ENCODE measurements around the gene WDR3.

WDR3 gene

DNA sequence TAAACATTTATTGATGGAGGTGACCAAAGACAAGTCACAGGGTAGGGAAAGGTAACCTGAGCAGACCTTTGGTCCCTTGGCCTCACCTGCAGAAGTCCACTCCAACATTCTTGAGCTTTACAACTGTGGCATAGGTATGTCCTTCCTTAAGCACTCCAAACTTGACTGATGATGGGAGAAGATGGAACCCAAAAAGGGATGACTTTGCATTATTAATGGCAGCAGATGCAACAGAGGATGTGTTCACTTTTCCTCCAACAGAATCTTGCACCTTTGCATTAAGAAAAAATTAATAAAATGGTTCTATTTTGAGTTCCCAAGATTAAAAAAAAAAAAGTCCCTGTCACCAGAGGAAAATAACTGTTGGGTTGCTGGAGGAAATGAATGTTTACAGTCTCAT is 42.2 kb downstream of the WDR3 start:
- Mint-ChIP-seq H3K27ac (no peak overlapping the region), H3K4me1 (ENCODE audit: low read depth) (peaks cover 6% of the 10 kb centered on the region), H3K9me3 (no peaks in the 10 kb centered on the region), H3K27me3 (no peaks in the 10 kb centered on the region), H3K36me3 (ENCODE audit: low read depth) (no peaks in the 10 kb centered on the region), H3K4me3 (no peak overlapping the region)
- intact Hi-C loops (cut with micrococcal nuclease) = no loop called here

DNA sequence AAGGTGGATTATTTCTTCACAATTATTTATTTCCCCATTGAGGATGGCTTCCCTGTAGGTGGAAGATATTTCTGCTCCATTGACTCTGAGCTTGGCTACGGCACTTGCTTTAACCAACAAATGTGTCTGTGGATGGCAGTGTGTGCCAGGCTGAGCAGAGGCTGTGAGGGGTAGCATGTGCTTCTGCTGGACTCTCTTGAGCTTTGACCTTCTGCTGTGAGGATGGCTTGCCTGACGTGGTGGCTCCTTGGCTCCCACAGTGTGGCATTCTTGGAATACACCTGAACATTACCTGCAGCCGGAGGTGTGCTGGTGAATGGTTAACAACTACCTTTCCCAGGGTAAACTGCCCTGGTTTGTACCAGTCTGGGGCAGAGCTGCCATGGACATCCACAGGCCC is 46.8 kb downstream of the WDR3 start:
- intact Hi-C loops (cut with micrococcal nuclease) = no loop called here
- H3K27ac Mint-ChIP-seq = no peak overlapping the region
- no peaks in the 10 kb centered on the region for H3K4me1 Mint-ChIP-seq (ENCODE audit: low read depth)
- H3K27me3 Mint-ChIP-seq = no peaks in the 10 kb centered on the region
- H3K9me3 Mint-ChIP-seq = no peaks in the 10 kb centered on the region
- H3K36me3 Mint-ChIP-seq (ENCODE audit: low read depth) = no peaks in the 10 kb centered on the region
- no peak overlapping the region for H3K4me3 Mint-ChIP-seq

DNA sequence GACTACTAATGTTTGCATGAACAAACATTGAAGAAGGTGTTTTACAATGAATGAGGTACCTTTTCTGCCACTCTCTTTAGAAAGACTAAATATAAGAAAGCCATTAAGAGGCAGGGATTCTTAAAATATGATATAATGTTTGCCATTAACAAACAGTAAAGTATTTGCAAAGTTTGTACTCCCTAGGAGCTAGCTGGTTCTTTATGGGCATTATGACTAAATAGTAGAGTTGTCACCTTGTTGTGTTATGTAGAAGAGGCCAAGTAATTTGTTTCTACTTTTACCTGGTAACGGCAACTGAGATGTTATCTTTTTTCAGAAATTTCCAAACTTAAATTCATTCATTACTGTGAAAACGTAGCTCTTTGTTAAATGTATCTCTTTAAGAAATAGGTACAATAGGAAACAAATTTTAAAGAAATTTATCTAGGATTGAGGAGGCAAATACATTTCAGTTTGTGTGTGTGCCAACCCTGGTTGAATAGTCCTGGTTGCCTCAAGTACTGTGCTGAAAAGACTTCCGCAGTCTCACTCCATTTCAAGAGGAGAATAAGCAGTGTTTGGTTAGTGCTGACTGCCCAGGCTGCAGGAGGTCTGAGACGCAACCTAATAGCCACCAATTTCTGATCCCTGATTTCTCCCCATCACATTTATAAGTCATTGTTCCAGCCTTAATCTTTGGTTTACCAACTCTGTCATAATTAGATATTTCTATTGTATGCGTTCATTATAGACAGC is 52.1 kb downstream of the WDR3 start:
- H3K4me1 Mint-ChIP-seq (ENCODE audit: low read depth) = peaks cover 5% of the 10 kb centered on the region
- H3K27me3 Mint-ChIP-seq = no peaks in the 10 kb centered on the region
- H3K36me3 Mint-ChIP-seq (ENCODE audit: low read depth) = no peaks in the 10 kb centered on the region
- intact Hi-C loops (cut with micrococcal nuclease) = no loop called here
- H3K27ac Mint-ChIP-seq = no peak overlapping the region
- no peaks in the 10 kb centered on the region for H3K9me3 Mint-ChIP-seq
- no peak overlapping the region for H3K4me3 Mint-ChIP-seq

DNA sequence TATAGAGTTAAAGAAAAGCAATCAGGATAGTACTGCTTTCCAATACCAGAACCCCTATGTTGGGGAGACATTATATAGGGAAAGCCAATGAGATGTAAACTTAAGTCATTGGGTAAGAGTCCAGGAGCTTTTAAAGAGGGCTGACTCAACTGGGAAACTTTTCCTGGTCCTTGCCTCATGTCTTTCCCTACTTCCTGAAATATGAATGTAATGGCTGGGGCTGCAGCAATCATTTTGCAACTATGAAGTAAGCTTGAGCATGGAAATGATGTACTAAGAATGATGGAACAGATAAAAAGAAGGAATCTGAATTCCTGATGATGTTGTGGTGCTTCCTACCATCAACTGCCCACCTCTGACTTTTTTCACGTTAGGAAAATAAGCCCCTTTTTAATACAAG is 55.7 kb downstream of the WDR3 start:
- intact Hi-C loops (cut with micrococcal nuclease) = no loop called here
- Mint-ChIP-seq H3K36me3 (ENCODE audit: low read depth) (no peaks in the 10 kb centered on the region), H3K27ac (no peak overlapping the region), H3K27me3 (no peaks in the 10 kb centered on the region), H3K4me1 (ENCODE audit: low read depth) (peaks cover 5% of the 10 kb centered on the region), H3K4me3 (no peak overlapping the region), H3K9me3 (no peaks in the 10 kb centered on the region)

DNA sequence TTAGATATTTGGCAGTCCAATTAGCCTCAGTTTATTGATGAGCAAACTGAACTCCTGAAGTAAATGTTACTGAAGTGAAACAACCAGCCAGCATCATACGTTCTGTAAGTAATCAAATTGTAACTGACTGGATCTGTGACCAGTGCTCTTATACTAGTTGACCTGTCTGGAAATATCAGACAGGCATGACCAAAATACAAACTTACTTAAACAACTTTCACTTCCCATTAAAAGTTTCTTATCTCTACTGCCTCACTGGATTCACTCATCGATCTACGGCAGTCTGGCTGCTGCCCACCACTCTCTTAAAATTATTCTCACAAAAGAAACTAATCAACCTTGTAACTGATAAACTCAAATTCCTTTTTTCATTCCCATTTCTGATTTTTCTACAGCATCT is 56.4 kb downstream of the WDR3 start:
- Mint-ChIP-seq H3K4me1 (ENCODE audit: low read depth) (peaks cover 5% of the 10 kb centered on the region), H3K9me3 (no peaks in the 10 kb centered on the region), H3K4me3 (no peak overlapping the region), H3K27me3 (no peaks in the 10 kb centered on the region), H3K27ac (no peak overlapping the region), H3K36me3 (ENCODE audit: low read depth) (no peaks in the 10 kb centered on the region)
- intact Hi-C loops (cut with micrococcal nuclease) = no loop called here

DNA sequence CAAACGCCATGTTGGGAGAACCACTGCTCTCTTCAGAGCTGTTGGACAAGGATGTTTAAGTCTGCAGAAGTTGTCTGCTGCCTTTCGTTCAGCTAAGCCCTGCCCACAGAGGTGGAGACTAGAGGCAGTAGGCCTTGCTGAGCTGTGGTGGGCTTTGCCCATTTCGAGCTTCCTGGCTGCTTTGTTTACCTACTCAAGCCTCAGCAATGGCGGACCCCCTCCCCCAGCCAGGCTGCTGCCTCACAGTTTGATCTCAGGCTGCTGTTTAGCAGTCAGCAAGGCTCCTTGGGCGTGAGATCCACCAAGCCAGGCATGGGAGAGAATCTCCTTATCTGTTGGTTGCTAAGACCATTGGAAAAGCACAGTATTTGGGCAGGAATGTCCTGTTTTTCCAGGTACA is 74.8 kb downstream of the WDR3 start:
- H3K27ac Mint-ChIP-seq = no peak overlapping the region
- intact Hi-C loops (cut with micrococcal nuclease) = no loop called here
- H3K27me3 Mint-ChIP-seq = no peaks in the 10 kb centered on the region
- peaks cover 42% of the 10 kb centered on the region for H3K9me3 Mint-ChIP-seq
- H3K4me3 Mint-ChIP-seq = no peak overlapping the region
- H3K36me3 Mint-ChIP-seq (ENCODE audit: low read depth) = no peaks in the 10 kb centered on the region
- H3K4me1 Mint-ChIP-seq (ENCODE audit: low read depth) = no peaks in the 10 kb centered on the region

DNA sequence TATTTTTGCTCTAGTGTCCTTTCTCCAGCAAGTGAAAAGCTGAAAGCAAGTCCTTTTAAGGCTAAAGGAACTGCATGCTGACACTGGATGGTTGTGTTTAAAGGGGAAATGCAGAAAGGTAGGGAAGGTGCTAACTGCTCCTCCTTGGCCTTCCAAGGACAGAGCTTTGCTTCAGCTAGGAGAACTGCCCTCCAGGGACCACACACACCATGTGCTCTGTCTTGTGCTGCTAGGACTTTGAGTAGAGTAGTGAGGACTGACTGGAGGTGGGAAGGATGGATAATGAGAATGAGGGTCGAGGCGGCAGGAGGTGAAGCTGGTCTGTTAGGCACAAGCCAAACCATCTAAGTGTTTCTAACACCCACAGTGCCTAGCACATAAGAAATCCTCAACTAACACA is 77.9 kb downstream of the WDR3 start:
- no peak overlapping the region for H3K27ac Mint-ChIP-seq
- H3K4me3 Mint-ChIP-seq = no peak overlapping the region
- no peaks in the 10 kb centered on the region for H3K36me3 Mint-ChIP-seq (ENCODE audit: low read depth)
- no peaks in the 10 kb centered on the region for H3K27me3 Mint-ChIP-seq
- intact Hi-C loops (cut with micrococcal nuclease) = no loop called here
- H3K4me1 Mint-ChIP-seq (ENCODE audit: low read depth) = no peaks in the 10 kb centered on the region
- H3K9me3 Mint-ChIP-seq = peaks cover 23% of the 10 kb centered on the region

DNA sequence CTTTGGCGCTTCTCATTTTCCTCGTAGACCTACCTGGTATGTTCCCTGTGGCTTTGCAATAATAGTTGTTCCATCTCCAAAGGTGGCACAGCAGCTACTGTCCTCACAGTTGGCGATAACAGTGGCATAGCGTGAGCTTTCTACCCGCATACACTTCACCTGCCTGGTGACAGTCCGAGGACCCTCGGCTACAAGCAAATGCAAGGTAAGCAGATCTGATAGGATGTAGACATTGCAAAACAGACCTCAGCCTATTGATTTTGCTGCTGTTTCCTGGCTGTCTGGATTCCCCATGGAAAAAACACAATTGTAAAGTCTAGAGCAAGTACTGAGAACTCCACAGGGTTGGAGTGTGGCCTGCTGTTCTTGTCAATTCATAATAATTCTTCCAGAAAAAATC is 78.5 kb downstream of the WDR3 start:
- Mint-ChIP-seq H3K4me1 (ENCODE audit: low read depth) (no peaks in the 10 kb centered on the region), H3K36me3 (ENCODE audit: low read depth) (no peaks in the 10 kb centered on the region), H3K4me3 (no peak overlapping the region), H3K9me3 (peaks cover 17% of the 10 kb centered on the region), H3K27ac (no peak overlapping the region), H3K27me3 (no peaks in the 10 kb centered on the region)
- intact Hi-C loops (cut with micrococcal nuclease) = no loop called here

DNA sequence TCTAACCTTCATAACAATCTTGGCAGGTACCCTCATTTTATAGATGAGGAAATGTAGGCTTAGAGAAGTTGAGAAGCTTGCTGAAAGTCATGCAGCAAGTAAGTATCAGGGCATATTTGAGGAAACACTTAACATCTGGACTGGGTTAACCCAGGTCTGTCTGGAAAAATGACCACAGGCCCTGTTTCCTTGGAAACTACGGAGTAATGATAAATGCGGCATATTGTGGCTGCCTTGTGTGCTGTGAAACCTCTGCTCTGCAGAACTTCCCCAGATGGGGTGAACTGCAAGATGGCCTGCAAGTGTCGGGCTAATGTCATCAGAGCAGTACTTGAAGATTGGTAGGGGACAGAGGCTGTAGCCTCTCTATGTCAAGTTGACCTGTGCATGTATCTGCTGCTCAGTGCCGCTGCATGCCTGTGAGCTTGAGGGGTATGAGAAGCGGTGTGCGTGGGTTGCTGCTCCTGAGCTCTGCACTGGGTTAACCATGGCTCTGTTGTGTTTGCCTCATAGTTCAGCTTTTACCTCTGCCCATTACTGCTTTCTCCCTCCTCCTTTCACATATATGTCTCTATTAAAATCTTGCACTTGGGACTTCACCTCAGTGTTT is 83.1 kb downstream of the WDR3 start:
- Mint-ChIP-seq H3K4me1 (ENCODE audit: low read depth) (no peaks in the 10 kb centered on the region), H3K4me3 (no peak overlapping the region), H3K27ac (no peak overlapping the region), H3K9me3 (no peaks in the 10 kb centered on the region), H3K27me3 (no peaks in the 10 kb centered on the region), H3K36me3 (ENCODE audit: low read depth) (no peaks in the 10 kb centered on the region)
- intact Hi-C loops (cut with micrococcal nuclease) = no loop called here

DNA sequence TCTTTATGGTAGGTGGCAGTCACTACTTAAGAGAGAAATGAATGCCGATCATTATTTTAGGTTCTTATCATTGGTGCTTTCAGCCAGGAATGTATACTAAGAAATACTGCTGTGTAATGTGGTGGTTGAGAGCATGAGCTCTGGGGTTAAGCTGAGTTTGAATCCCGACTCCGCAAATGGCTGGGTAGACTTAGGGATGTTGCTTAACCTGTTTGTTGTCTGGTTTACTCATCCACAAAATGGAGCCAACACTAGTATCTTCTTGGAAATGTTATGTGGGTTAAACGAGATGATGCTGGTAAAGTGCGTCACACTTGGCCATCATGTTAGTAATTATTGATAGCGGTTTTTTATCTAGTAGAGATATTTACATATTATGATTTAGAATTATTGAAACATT is 83.8 kb downstream of the WDR3 start:
- H3K27me3 Mint-ChIP-seq = no peaks in the 10 kb centered on the region
- H3K9me3 Mint-ChIP-seq = no peaks in the 10 kb centered on the region
- no peaks in the 10 kb centered on the region for H3K36me3 Mint-ChIP-seq (ENCODE audit: low read depth)
- no peak overlapping the region for H3K27ac Mint-ChIP-seq
- intact Hi-C loops (cut with micrococcal nuclease) = no loop called here
- no peaks in the 10 kb centered on the region for H3K4me1 Mint-ChIP-seq (ENCODE audit: low read depth)
- H3K4me3 Mint-ChIP-seq = no peak overlapping the region

DNA sequence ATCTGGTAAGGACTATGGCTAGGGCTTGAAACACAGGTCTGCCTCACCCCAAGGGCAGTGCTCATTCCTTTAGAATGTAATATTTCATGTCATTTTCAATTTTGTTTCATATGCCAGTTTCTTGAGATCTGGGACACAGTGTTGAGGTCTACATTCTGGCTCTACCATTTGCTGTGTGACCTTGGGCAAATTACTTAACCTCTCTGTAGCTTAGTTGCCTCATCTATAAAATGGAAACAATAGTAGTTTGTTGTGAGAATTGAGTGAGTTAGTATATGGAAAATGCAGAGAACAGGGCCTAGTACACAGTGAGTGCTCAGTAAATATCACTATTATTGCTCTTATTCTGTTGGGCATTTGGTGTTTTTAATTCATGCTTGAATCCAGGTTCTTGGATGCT is 84.4 kb downstream of the WDR3 start:
- Mint-ChIP-seq H3K4me1 (ENCODE audit: low read depth) (no peaks in the 10 kb centered on the region), H3K36me3 (ENCODE audit: low read depth) (no peaks in the 10 kb centered on the region), H3K27me3 (no peaks in the 10 kb centered on the region), H3K27ac (no peak overlapping the region), H3K4me3 (no peak overlapping the region), H3K9me3 (no peaks in the 10 kb centered on the region)
- intact Hi-C loops (cut with micrococcal nuclease) = no loop called here

Data from dendritic cell treated with granulocyte-macrophage colony-stimulating factor and Interleukin-4, amounts not matched to agents 40 ng/mL and 50 ng/mL, for 4 days (primary cell).